Suprapubic skin (tissue), 4 donors: ENCODE data around the gene MAN1C1. TPM values are rescaled to one million over a fixed set of nuclear protein-coding genes. Genes with fewer than 3 reads are reported as not detected.

ENCODE experiments used
- DNase-seq, 2 donors: peaks; one replicate each; pipeline ENCODE4 v3.0.0-alpha.2; 2019; ENCODE audit warnings: low spot score in 2 of 2
- H3K27ac ChIP-seq: fragments of 200-600 bp; sonication (generic); one replicate; pipeline ENCODE4 v1.5.1; 2019
- H3K27me3 ChIP-seq: fragments of 200-600 bp; sonication (generic); one replicate; pipeline ENCODE4 v1.5.1; 2019
- H3K36me3 ChIP-seq: fragments of 200-600 bp; sonication (generic); one replicate; pipeline ENCODE4 v1.5.1; 2019
- H3K4me1 ChIP-seq: fragments of 200-600 bp; sonication (generic); one replicate; pipeline ENCODE4 v1.5.1; 2019
- H3K4me3 ChIP-seq: fragments of 200-600 bp; sonication (generic); one replicate; pipeline ENCODE4 v1.5.1; 2019; ENCODE audit warnings: mild to moderate bottlenecking
- H3K9me3 ChIP-seq: fragments of 200-600 bp; sonication (generic); one replicate; pipeline ENCODE4 v1.5.1; 2019
- EP300 ChIP-seq: sonication (generic); formaldehyde crosslinking; IDR thresholded peaks from one replicate; pipeline ENCODE4 v1.6.1; 2017; ENCODE audit warnings: antibody characterized with exemption
- POLR2A ChIP-seq, 2 donors: fragments of 450-650 bp; IDR thresholded peaks; one replicate each; pipeline ENCODE4 v1.6.1; 2017; ENCODE audit warnings: antibody characterized with exemption in 2 of 2, mild to moderate bottlenecking in 2 of 2, moderate library complexity in 2 of 2
- POLR2AphosphoS5 ChIP-seq, 3 donors: sonication (generic); formaldehyde crosslinking; IDR thresholded peaks; one replicate each; pipeline ENCODE4 v1.6.1; 2017; ENCODE audit warnings: antibody characterized with exemption in 3 of 3
- WGBS: methylation state at CpG from one replicate; pipeline ENCODE4 v1.1.5; 2018; 5-methylcytosine and 5-hydroxymethylcytosine counted together
- total RNA-seq, 4 donors: library from RNA; depleted of rRNA; stranded (reverse); fragments of >200 nt; gene quantifications; one replicate each; pipeline ENCODE4 v1.1.0, GENCODE V29; 2016
- TF ChIP-seq, protein P1 (sequence below), 2 donors: fragments of 200-600 bp in 1 of 2; fragments of 450-650 bp in 1 of 2; sonication (generic) in 1 of 2; IDR thresholded peaks; one replicate each; pipeline ENCODE4 v1.5.1; 2016 to 2019; ENCODE audit warnings: antibody characterized with exemption in 2 of 2, mild to moderate bottlenecking in 1 of 2, moderate library complexity in 1 of 2

MAN1C1 gene
- total RNA-seq, 4 donors from 2014 or later: 7.3 to 15.2 (median 8.0) TPM

- H3K4me3 ChIP-seq: no peak overlapping the region
- no peak for DNase-seq
- TF ChIP-seq POLR2A (IDR thresholded peaks at IDR 0.05) (no peak), EP300 (no peak), POLR2AphosphoS5 (IDR thresholded peaks at IDR 0.05) (no peak)
- TF ChIP-seq, protein P1, sequence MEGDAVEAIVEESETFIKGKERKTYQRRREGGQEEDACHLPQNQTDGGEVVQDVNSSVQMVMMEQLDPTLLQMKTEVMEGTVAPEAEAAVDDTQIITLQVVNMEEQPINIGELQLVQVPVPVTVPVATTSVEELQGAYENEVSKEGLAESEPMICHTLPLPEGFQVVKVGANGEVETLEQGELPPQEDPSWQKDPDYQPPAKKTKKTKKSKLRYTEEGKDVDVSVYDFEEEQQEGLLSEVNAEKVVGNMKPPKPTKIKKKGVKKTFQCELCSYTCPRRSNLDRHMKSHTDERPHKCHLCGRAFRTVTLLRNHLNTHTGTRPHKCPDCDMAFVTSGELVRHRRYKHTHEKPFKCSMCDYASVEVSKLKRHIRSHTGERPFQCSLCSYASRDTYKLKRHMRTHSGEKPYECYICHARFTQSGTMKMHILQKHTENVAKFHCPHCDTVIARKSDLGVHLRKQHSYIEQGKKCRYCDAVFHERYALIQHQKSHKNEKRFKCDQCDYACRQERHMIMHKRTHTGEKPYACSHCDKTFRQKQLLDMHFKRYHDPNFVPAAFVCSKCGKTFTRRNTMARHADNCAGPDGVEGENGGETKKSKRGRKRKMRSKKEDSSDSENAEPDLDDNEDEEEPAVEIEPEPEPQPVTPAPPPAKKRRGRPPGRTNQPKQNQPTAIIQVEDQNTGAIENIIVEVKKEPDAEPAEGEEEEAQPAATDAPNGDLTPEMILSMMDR (IDR thresholded peaks at IDR 0.05): no peak
- no peaks in the 10 kb centered on the region for H3K9me3 ChIP-seq
- 88% methylated on average over 1 of the region's 1 CpG for WGBS
- H3K27ac ChIP-seq: no peak overlapping the region
- peaks cover 27% of the 10 kb centered on the region for H3K4me1 ChIP-seq
- no peaks in the 10 kb centered on the region for H3K36me3 ChIP-seq
- H3K27me3 ChIP-seq: no peaks in the 10 kb centered on the region
Observed at GRCh38 chr1:25735956-25736529, 119.5 kb downstream of the MAN1C1 start.

GRCh38 chr1:25737130-25737529, 120.5 kb downstream of the MAN1C1 start:
- no peaks in the 10 kb centered on the region for H3K9me3 ChIP-seq
- peaks cover 31% of the 10 kb centered on the region for H3K4me1 ChIP-seq
- no peak overlapping the region for H3K4me3 ChIP-seq
- H3K36me3 ChIP-seq: no peaks in the 10 kb centered on the region
- TF ChIP-seq, protein P1 (IDR thresholded peaks at IDR 0.05): no peak
- TF ChIP-seq POLR2A (IDR thresholded peaks at IDR 0.05): no peak
- no peak for TF ChIP-seq EP300
- no peak for TF ChIP-seq POLR2AphosphoS5 (IDR thresholded peaks at IDR 0.05)
- no peak for DNase-seq
- WGBS: 87% methylated on average over 6 of the region's 6 CpGs
- H3K27me3 ChIP-seq: no peaks in the 10 kb centered on the region
- H3K27ac ChIP-seq: no peak overlapping the region

DNA sequence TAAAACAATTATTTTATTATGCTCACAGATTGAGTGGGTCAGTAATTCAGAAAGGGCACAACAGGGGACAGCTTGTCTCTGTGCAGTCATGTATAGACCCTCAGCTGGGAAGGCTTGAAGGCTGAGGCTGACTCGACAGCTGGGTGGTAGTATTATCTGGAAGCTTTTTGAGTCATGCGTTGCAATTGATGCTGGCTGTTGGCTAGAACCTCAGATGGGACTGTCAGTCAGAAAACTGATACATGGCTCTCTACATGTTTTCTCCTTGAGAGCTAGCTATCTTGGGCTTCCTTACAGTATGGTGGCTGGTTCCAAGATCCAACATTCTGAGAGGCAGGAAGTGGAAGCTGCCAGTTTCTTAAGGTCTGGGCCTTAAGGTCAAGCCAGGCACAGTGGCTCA, 121.9 kb downstream of the MAN1C1 start:
- H3K27me3 ChIP-seq: no peaks in the 10 kb centered on the region
- WGBS: 94% methylated on average over 2 of the region's 2 CpGs
- H3K9me3 ChIP-seq: no peaks in the 10 kb centered on the region
- no peak for TF ChIP-seq POLR2A (IDR thresholded peaks at IDR 0.05)
- no peak for TF ChIP-seq EP300
- TF ChIP-seq, protein P1 (IDR thresholded peaks at IDR 0.05): no peak
- TF ChIP-seq POLR2AphosphoS5 (IDR thresholded peaks at IDR 0.05): no peak
- no peak for DNase-seq
- H3K36me3 ChIP-seq: no peaks in the 10 kb centered on the region
- peaks cover 43% of the 10 kb centered on the region for H3K4me1 ChIP-seq
- H3K27ac ChIP-seq: no peak overlapping the region
- H3K4me3 ChIP-seq: no peak overlapping the region

DNA sequence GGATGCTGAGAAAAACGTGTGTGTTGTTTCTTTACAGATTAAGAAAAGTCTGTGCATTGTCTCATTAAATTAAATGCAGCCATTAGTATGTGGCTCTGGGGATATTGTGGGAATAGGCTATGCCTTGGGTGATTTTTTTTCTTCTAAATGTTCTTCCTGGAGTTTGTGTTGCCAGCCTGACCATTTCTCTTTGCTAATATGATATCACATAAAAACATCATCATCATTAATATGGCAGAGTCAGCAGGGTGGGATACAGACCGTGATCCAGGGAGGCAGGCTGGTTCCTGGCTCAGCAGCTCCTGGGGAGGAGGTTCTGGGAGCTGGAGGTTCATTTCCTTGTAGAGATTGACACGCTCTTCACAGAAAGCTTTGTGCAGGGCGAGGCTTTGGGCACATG, 122.8 kb downstream of the MAN1C1 start:
- no peak overlapping the region for H3K27ac ChIP-seq
- no peak overlapping the region for H3K4me3 ChIP-seq
- WGBS: 87% methylated on average over 3 of the region's 4 CpGs
- H3K4me1 ChIP-seq: peaks cover 52% of the 10 kb centered on the region
- no peaks in the 10 kb centered on the region for H3K9me3 ChIP-seq
- TF ChIP-seq POLR2A (IDR thresholded peaks at IDR 0.05) (no peak), POLR2AphosphoS5 (IDR thresholded peaks at IDR 0.05) (no peak)
- TF ChIP-seq, protein P1 (IDR thresholded peaks at IDR 0.05): no peak
- no peak for DNase-seq
- no peaks in the 10 kb centered on the region for H3K36me3 ChIP-seq
- no peaks in the 10 kb centered on the region for H3K27me3 ChIP-seq

GRCh38 chr1:25740071-25740470, 123.5 kb downstream of the MAN1C1 start:
- H3K27me3 ChIP-seq: no peaks in the 10 kb centered on the region
- peaks cover 58% of the 10 kb centered on the region for H3K4me1 ChIP-seq
- no peaks in the 10 kb centered on the region for H3K36me3 ChIP-seq
- no peaks in the 10 kb centered on the region for H3K9me3 ChIP-seq
- TF ChIP-seq, protein P1 (IDR thresholded peaks at IDR 0.05): no peak
- TF ChIP-seq POLR2AphosphoS5 (IDR thresholded peaks at IDR 0.05): no peak
- TF ChIP-seq EP300: no peak
- TF ChIP-seq POLR2A (IDR thresholded peaks at IDR 0.05): no peak
- H3K27ac ChIP-seq: no peak overlapping the region
- no peak for DNase-seq
- WGBS: 94% methylated on average over 10 of the region's 10 CpGs
- no peak overlapping the region for H3K4me3 ChIP-seq
